GM18873 (cell line): ENCODE data around the gene ZIM2.

ENCODE experiments used
- ATAC-seq: cut with Tn5 transposase; IDR thresholded peaks from one replicate; pipeline ENCODE4 v1.9.1; 2021; ENCODE audit warnings: mild to moderate bottlenecking, moderate library complexity, moderate number of reproducible peaks; ENCODE audit not compliant: unreplicated experiment, low FRiP score

ZIM2 gene

DNA sequence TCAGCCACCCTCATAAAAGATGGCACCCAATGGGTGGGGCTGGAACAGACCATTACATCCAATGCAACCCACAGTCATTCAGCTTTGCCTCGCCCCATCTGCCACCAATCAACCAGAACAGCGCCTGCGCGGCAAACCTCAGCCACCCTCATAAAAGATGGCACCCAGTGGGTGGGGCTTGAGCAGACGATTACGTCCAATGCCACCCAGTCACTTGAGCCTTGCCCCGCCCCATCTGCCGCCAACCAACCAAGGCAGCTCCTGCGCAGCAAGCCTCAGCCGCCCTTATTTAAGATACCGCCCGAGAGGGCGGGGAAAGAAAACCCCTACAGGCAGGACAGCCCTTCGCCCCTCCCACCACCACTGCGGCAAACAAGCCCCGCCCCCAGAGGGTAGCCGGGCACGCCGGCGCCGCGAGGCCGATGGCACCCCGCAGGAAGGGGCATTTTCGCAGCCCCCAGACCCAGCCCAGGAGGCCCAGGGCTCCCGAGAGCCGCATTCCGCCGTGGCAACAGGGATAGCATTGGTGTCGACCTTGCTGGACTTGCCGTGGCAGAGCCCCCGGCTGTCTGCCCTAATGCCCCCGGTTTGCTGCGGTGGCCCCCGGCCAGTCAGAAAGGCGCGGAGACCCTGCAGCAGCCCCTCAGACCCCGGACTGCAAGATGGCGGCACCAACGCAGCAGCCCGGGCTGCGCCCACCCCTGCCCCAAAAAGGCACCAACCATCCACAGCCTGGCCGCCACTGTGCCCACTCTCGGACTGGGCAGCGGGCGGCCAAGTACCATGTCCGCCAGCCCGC lies 675 bp downstream of the ZIM2 start:
- no peak for ATAC-seq

DNA sequence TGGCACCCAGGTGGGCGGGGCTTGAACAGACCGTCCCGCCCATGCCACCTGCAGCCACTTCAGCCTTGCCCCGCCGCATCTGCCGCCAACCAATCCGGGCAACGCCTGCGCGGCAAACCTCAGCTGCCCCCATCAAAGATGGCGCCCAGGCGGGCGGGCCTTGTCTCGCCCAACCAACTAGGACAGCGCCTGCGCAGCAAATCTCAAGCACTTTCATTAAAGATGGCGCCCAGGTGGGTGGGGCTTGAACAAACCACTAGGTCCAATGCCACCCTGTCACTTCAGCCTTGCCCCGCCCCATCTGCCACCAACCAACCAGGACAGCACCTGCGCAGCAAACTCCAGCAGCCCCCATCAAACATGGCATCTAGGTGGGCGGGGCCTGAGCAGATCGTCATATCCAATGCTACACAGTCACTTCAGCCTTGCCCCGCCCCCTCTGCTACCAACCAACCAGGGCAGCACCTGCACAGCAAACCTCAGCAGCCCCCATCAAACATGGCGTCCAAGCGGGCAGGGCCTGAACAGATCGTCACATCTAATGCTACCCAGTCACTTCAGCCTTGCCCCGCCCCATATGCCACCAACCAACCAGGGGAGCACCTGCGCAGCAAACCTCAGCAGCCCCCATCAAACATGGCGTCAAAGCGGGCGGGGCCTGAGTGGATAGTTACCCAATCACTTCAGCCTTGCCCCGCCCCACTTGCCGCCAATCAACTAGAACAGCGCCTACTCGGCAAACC lies 1.4 kb downstream of the ZIM2 start:
- no peak for ATAC-seq

- no peak for ATAC-seq
These were observed 2.3 kb downstream of the ZIM2 start for GRCh38 chr19:56838024-56838908.

DNA sequence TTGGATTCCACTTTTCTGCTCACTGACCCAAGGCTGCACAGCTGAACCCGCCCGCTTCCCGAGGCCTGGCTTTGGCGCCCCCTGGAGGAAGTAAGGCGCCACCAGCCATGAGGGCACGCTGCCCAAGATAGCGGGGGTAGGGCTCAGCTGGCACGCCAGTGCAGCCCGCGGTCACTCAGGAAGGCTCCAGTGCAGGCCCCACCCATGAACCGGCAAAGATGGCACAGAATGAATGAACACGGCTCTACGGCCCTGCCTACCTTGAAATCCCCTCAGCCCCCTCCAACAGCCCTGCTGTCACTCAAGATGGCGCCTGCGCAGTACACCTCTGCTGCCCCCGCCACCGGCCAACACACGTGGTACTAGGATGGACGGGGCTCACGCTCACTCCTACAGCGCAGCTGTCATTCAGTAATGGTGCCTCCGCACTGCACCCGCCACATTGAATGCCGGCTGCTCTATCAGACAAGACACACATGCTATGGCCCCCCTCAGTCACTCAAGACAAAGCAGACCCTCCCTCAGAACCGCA lies 3.0 kb downstream of the ZIM2 start:
- ATAC-seq, result no peak

DNA sequence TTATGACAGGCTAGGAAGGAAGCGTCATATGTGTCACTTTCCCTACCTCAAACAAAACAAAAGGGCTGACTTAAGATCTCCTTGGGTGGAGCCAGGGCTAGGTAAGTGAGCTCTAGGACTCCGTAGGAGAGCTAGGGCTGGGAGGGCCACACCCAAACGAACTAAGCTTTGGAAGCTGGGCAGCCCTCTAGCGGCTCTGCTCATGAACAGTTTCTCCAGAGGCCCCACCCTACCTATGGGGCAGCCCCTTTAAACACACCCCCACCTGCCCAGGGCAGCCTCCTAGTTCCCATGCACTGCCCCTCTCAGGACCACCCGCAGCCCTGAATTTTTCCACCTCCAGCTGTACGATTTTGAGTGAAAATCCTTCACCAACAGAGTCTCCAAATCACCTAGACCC lies 3.5 kb downstream of the ZIM2 start:
- no peak for ATAC-seq

DNA sequence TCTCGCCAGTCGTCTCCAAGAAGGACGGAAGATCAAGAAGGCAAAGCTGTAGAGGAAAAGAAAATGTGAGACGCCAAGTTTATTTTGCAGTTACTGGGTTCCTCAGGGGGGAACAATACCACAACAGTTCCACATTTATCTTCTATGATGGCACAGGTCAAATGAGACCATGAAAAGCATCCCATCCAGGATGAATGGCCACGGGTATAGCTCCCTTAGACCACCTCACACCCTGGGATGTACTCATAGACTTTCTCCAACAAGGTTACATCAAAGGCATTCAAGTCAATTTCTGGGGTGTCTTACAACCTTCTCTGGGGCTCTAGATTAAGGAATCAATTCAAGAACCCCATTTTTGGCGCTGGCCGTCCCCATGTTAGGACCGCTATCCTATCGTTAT lies 4.5 kb downstream of the ZIM2 start:
- no peak for ATAC-seq

DNA sequence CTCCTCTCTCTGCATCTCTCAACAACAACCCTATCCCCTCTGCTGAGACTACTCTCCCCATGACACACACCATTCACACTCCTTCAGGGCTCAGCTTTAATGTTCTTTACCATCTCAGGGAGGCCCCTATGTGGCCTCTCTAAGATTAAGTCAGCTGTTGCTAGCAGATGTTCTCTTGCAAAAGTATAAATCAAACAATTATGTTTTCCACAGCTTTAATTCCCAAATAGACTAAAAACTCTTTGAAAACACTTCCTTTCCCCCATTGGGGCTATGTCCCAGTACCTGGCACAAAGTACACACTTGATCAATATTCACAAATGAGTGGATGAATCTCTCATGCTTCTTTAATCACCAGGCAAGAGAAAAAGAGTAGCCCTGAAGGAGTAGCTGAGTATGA lies 5.1 kb downstream of the ZIM2 start:
- ATAC-seq, result no peak

- ATAC-seq, result no peak
These were observed 5.8 kb downstream of the ZIM2 start for GRCh38 chr19:56834564-56835375.

- ATAC-seq, result no peak
These were observed 8.1 kb downstream of the ZIM2 start for GRCh38 chr19:56832352-56832928.

DNA sequence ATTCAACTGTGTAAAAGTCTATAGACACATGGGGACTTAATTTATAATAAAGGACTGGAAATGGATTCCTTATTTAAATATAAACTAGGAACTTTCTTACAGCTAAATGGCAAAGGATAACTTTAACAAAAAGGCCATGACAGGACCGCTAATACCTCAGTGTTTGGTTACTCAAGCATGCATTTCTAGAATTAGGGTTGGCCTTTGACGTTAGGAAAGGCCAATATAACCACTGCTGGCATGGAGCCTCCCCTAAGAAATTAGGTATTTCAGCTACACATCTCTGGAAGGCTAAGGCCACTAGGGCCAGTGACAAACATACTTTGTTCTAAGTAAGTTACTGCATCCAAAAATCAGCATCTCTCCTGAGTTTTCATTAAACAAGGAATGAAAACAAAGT lies 9.3 kb downstream of the ZIM2 start:
- ATAC-seq, result no peak

- no peak for ATAC-seq
These were observed 10.9 kb downstream of the ZIM2 start for GRCh38 chr19:56829596-56829995.

GRCh38 chr19:56827708-56828107 lies 12.8 kb downstream of the ZIM2 start:
- no peak for ATAC-seq

GRCh38 chr19:56823956-56824355 lies 16.6 kb downstream of the ZIM2 start:
- ATAC-seq, result no peak

- no peak for ATAC-seq
These were observed 17.1 kb downstream of the ZIM2 start for GRCh38 chr19:56823417-56823816.

- ATAC-seq, result no peak
These were observed 17.8 kb downstream of the ZIM2 start for GRCh38 chr19:56822755-56823154.

GRCh38 chr19:56821675-56822074 lies 18.9 kb downstream of the ZIM2 start:
- no peak for ATAC-seq

DNA sequence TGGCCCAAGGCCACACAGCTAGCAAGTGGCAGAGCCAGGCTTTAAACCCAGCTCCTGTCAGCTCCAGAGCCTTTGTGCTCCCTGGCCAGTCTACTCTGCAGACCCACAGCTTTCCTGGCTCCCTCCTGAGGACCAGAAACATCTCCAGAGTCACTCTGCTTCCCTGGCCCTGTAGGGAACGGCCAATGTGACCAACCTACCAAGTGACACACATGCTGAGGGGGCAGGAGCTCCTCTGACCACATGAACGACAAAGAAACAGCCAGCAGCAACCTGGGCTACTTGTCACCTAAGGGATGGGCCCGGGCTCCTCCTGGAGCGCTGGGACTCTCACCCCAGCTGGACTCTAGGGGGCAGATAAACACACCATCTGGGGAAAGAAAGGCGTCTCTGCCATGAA lies 19.3 kb downstream of the ZIM2 start:
- no peak for ATAC-seq

GRCh38 chr19:56819166-56819565 lies 21.4 kb downstream of the ZIM2 start:
- ATAC-seq, result no peak

GRCh38 chr19:56814656-56815055 lies 25.9 kb downstream of the ZIM2 start:
- no peak for ATAC-seq

- ATAC-seq, result no peak
These were observed 27.0 kb downstream of the ZIM2 start for GRCh38 chr19:56813531-56813930.
